Activated CD8-positive, alpha-beta memory T cell treated with anti-CD3 and anti-CD28 coated beads, Interleukin-2, amount 50 U/mL, for 48 hours (primary cell): Measurements from ENCODE around the gene C12orf60.
A peak's percentile ranks its signal among the peaks of the same experiment; 100 is the strongest.
"Not testable (repeated sequence)": the region's sequence is repeated elsewhere in the genome, so short reads cannot be mapped to it uniquely, and the experiment has no call there.

Source experiments
- DNase-seq: peaks from one replicate; pipeline ENCODE4 v3.0.0-alpha.2; 2020

The C12orf60 gene, protein sequence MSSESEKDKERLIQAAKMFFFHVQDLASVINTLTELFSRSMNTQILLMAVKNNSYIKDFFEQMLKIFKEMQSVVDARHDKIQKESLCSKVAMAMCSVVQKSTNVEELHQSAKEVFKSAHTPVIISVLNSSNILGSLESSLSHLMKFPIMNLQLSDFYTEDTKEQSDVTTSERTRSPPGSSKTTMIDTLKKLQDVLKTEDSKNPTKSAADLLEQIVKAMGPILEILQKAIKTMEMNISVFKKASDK

DNA sequence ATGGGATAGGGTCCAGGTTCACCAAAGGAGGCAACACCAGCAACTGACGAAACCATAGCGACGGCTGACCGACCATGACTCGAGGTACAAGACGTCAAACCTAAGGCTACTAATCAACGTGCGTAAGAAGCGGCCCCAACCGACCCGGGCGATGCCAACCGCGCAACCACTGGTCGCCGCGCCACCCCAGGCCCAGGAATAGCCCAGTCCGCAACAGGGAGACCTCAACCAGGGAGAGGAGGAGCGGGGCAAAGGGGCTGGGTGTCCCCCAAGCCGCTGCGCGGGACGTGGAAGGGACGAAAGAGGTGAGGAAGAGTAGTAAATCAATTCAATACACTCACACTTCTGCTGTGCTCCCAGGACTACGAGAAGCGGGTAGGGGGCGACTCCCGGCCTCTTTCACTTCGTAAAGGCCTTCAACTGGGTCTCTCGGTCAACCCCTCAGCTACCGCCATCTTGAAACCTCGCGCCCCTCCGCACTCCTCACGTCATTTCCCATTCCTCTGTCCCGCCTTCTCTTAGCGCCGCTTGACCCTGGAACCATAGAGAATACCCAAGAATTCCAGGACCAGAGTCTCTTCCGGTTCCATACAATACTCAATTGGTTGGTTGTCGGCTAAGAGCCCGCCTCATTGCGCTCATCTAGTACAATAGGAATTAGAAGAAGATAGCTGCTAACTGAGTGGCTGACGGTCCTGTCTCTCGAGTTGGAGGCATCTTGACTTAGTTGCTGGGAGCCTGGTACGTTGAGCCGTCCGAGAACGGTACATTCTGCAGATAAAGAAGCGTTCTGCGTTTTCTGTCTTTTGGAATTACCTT, at the start of gene C12orf60, which contains the start of gene WBP11:
C12orf60 (plus strand) TSS at position 660 of the 819 bp plus-strand sequence. CDS start 19,266 bp downstream, outside the sequence.
WBP11 (minus strand) TSS at position 468 of the 819 bp plus-strand sequence. CDS start 2,095 bp downstream, outside the sequence.
- DNase-seq = peak; percentile 87

GRCh38 chr12:14756334-14757143, 46.9 kb upstream of the C12orf60 start:
- DNase-seq = no peak

GRCh38 chr12:14759711-14760280, 43.7 kb upstream of the C12orf60 start:
- DNase-seq = not testable (repeated sequence)

DNA sequence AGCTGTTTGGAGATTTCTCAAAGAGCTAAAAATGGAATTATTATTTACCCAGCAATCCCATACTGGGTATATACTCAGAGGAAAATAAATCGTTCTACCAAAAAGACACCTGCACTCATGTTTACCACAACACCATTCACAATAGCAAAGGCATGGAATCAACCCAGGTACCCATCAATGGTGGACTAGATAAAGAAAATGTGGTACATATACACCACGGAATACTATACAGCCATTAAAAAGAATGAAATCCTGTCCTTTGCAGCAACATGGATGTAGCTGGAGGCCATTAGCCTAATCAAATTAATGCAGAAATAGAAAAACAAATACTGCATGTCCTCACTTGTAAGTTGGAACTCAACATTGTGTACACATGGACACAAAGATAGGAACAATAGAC, 38.1 kb upstream of the C12orf60 start:
- no peak for DNase-seq

GRCh38 chr12:14766020-14766419, 37.5 kb upstream of the C12orf60 start:
- DNase-seq = not testable (repeated sequence)

- DNase-seq = no peak
Observed at GRCh38 chr12:14766649-14767215, 36.7 kb upstream of the C12orf60 start.

DNA sequence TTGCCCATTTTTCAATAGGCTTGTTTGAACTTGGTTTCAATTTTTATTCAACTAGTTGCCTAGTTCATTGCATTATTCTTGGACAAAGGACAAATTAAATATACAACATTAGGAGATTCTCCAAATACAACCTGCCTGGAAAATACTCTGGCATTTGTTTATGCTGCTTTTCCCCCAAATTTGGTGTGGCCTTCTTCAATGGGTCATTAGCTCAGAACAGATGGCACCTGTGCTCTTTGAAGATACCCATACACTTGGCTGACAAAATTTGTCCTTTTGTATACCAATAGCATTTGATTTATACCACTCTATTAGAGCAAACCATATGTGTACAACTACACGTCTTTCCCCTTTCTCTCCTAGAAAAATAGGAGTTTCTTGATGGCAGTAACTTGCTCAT, 35.9 kb upstream of the C12orf60 start:
- DNase-seq = no peak

GRCh38 chr12:14768823-14769405, 34.6 kb upstream of the C12orf60 start:
- DNase-seq = peak; percentile 68

- DNase-seq = no peak
Observed at GRCh38 chr12:14769466-14769968, 34.0 kb upstream of the C12orf60 start.

- DNase-seq = peak; percentile 95
Observed at GRCh38 chr12:14769969-14770495, 33.4 kb upstream of the C12orf60 start.

DNA sequence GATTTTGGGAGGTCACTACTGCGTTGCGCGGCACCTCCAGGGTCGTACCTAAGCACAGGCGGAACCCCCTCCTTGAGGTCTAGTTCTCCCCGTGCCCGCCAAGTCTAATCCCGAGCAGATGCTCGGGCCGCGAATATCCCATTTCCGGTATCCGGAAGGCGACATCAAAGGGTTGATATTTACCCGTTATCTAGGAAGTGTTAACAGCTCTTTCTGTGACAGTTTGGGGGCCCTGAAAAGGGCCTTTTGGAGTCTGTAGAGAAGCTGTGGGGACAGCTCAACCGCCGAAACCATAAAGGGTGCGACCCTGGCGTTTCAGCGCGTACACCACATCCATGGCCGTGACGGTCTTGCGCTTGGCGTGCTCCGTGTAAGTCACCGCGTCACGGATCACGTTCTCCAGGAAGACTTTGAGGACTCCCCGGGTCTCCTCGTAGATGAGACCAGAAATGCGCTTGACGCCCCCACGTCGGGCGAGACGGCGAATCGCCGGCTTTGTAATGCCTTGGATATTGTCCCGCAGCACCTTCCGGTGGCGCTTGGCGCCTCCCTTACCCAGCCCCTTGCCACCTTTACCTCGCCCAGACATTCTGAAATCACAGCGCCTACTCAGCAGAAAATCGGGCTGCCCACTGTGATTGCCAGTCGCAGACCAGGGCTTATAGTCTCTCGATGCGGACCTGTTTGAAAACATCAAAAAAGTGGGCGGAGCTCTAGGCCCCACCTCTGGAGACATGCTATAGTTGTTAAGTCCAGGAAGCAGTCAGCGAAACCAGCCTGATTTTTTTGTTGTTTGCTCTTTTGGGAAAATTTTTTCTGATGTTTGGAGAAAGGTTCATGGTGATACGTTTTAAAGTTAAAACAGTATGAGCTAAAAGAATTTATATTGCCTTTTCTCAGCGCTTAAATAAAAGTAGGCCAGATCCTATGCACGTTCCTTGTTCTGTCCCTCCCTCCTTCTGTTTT, 32.7 kb upstream of the C12orf60 start:
- DNase-seq = peak; percentile 97

GRCh38 chr12:14771651-14772137, 31.8 kb upstream of the C12orf60 start:
- no peak for DNase-seq

GRCh38 chr12:14772946-14773345, 30.5 kb upstream of the C12orf60 start:
- DNase-seq = no peak

- DNase-seq = peak; percentile 79
Observed at GRCh38 chr12:14773685-14774073, 29.8 kb upstream of the C12orf60 start.

DNA sequence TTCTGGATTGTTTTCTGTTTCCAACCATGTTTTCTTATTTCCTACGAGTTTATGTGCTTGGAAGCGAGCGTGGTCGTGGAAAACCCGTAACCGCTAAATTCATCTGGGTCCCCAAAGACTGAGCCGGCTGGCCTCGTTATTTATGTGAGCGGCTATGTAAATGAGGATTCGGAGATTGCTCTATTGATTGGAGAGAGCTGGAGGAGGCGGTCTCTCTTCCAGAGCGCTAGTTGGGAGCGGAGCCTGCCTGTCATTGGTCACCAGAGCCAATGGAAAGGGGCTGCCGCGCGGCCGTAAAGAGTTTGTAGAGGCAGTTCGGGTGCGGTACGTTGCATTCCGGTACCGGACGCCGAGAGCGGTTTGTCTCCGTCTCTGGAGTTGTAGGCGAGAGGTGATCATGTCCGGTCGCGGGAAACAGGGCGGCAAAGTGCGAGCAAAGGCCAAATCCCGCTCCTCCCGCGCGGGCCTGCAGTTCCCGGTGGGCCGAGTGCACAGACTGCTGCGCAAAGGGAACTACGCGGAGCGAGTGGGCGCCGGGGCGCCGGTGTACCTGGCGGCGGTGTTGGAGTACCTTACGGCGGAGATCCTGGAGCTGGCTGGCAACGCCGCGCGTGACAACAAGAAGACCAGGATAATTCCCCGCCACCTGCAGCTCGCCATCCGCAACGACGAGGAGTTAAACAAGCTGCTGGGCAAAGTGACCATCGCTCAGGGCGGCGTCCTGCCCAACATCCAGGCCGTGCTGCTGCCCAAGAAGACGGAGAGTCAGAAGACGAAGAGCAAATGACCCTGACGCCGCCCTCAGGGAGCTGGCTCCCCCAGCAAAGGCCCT, 29.2 kb upstream of the C12orf60 start:
- peak; percentile 90 for DNase-seq

- DNase-seq = peak; percentile 73
Observed at GRCh38 chr12:14774906-14775635, 28.4 kb upstream of the C12orf60 start.

- DNase-seq = no peak
Observed at GRCh38 chr12:14775636-14775980, 27.9 kb upstream of the C12orf60 start.

DNA sequence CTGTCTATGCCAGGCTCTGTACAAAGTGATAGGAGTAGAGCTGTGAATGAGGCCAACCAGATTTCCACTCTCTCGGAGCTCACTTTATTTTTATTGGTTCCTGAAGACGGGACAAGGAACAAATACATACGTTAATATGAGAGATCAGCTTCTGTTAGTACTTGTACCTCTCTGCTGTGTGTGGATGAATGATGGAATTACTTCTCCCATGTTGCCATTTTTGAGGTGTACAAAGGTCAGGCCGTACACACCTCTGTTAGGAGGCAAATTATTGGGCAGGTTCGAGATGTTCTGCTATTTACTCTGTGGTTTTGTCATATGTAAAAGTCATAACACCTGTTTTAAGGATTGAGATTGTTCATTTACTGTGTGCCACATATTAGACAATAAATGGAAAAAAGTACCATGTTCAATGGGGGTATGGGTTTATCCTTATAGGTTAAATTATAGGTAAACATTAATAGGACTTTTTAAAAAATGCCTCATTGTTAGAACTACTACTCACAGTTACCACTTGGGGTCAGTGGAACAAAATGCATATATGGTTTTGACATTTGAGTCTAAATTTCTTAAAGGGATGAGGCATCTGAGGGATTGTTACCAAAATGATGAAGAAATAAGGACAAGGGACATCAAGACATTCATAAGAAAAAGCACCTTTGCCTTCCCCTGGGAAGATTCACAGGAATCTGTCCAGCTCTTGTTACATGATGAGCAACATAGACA, 27.1 kb upstream of the C12orf60 start:
- no peak for DNase-seq
